HepG2 (cell line): ENCODE measurements around the gene CLDN5. TPM values are rescaled to one million over a fixed set of nuclear protein-coding genes. Genes with fewer than 3 reads are reported as not detected.

Experiments
- ATAC-seq: fragments of 200-7000 bp; cut with Tn5 transposase; 3 replicates; pipeline ENCODE4 v1.9.1; 2020; ENCODE audit warnings: mild to moderate bottlenecking, moderate library complexity
- BruUV-seq: library from RNA; stranded (reverse); fragments of 400-500 nt; replicated peaks from 2 replicates; lab custom pipeline; 2021; lab: Mats Ljungman, UMichigan
- CTCF ChIA-PET: fragments of 300-600 bp; formaldehyde crosslinking; extraction: SDS; loops from one replicate; lab custom pipeline; 2021; ENCODE audit warnings: low total read pairs, inconsistent platforms, low intra/inter-chr PET ratio; lab: Yijun Ruan, JAX
- POLR2A ChIA-PET: fragments of 350-600 bp; sonication (Branson Sonifier 250); formaldehyde crosslinking; loops from one replicate; lab custom pipeline; 2020; ENCODE audit warnings: antibody characterized with exemption, inconsistent platforms; lab: Yijun Ruan, JAX
- DNase-seq: peaks from one replicate; pipeline ENCODE4 v3.0.0-alpha.2; 2015; ENCODE audit warnings: low spot score
- FAIRE-seq: peaks from 3 replicates; lab custom pipeline; 2011; peaks lifted over from hg19 to GRCh38; lab: Jason Lieb, UNC
- H2AFZ ChIP-seq: one replicate; pipeline ENCODE4 v1.6.1; 2011; ENCODE audit warnings: low read length, inconsistent platforms
- H3K27ac ChIP-seq: fragments of 300-600 bp; 3 replicates; pipeline ENCODE4 v1.8.0; 2011; ENCODE audit warnings: mixed run types, mild to moderate bottlenecking, mixed read lengths, low read length, inconsistent platforms; ENCODE audit not compliant: insufficient read depth; ENCODE audit errors: extremely low read length
- H3K27me3 ChIP-seq, 2 experiments: fragments of 200-600 bp in 1 of 2; 2 replicates in 1 of 2; 3 replicates in 1 of 2; pipeline versions ENCODE4 v1.6.0 to v1.8.0; 2011; ENCODE audit warnings: low read length in 2 of 2, mild to moderate bottlenecking in 2 of 2, moderate library complexity in 2 of 2, inconsistent platforms in 1 of 2; ENCODE audit not compliant: insufficient read depth in 2 of 2, control insufficient read depth in 1 of 2
- H3K36me3 ChIP-seq, 2 experiments: fragments of 200-600 bp in 1 of 2; replicated peaks in 1 of 2; 2 replicates in 1 of 2; 3 replicates in 1 of 2; pipeline versions ENCODE4 v1.5.1 to v1.8.0; 2011; ENCODE audit warnings: low read length in 2 of 2, inconsistent platforms in 1 of 2; ENCODE audit not compliant: insufficient read depth in 2 of 2, control insufficient read depth in 1 of 2
- H3K4me1 ChIP-seq: 2 replicates; pipeline ENCODE4 v1.5.1; 2012; ENCODE audit warnings: low read length, inconsistent platforms; ENCODE audit not compliant: insufficient read depth
- H3K4me2 ChIP-seq: 2 replicates; pipeline ENCODE4 v1.6.0; 2011; ENCODE audit warnings: low read depth, low read length, inconsistent platforms
- H3K4me3 ChIP-seq, 3 experiments: fragments of 200-600 bp in 1 of 3; sonication (generic), shearing (Covaris generic) in 1 of 3; replicated peaks in 1 of 3; 2 replicates each; pipeline ENCODE4 v1.5.1; 2011 to 2016; ENCODE audit warnings: low read length in 3 of 3, inconsistent platforms in 2 of 3, low read depth in 2 of 3, mild to moderate bottlenecking in 2 of 3, control low read depth in 1 of 3, mixed read lengths in 1 of 3; ENCODE audit not compliant: insufficient read depth in 1 of 3
- H3K79me2 ChIP-seq: one replicate; pipeline ENCODE4 v1.6.1; 2011; ENCODE audit warnings: low read length, inconsistent platforms; ENCODE audit not compliant: insufficient read depth
- H3K9ac ChIP-seq: 2 replicates; pipeline ENCODE4 v1.6.0; 2011; ENCODE audit warnings: mild to moderate bottlenecking, low read depth, low read length, inconsistent platforms; ENCODE audit not compliant: insufficient read depth
- H3K9me3 ChIP-seq: 2 replicates; pipeline ENCODE4 v1.5.1; 2012; ENCODE audit warnings: mild to moderate bottlenecking, low read length
- H4K20me1 ChIP-seq: 2 replicates; pipeline ENCODE4 v1.6.0; 2011; ENCODE audit warnings: inconsistent platforms, mild to moderate bottlenecking, low read length, moderate library complexity; ENCODE audit not compliant: insufficient read depth
- ARHGAP35 ChIP-seq: sonication (generic); formaldehyde crosslinking; IDR thresholded peaks from 2 replicates; pipeline ENCODE4 v1.9.0; 2022; ENCODE audit warnings: mild to moderate bottlenecking, inconsistent platforms, moderate library complexity, missing genetic modification reagents, borderline replicate concordance
- DPF2 ChIP-seq: sonication (generic); formaldehyde crosslinking; IDR thresholded peaks from 2 replicates; pipeline ENCODE4 v1.4.0; 2020; ENCODE audit warnings: mild to moderate bottlenecking, low read depth, missing genetic modification reagents, borderline replicate concordance
- HNF4G ChIP-seq, 2 experiments: sonication (generic) in 1 of 2; formaldehyde crosslinking in 1 of 2; IDR thresholded peaks; 2 replicates each; pipeline versions ENCODE4 v1.4.0 to v1.6.1; 2011 to 2020; ENCODE audit warnings: borderline replicate concordance in 2 of 2, low read depth in 2 of 2, mild to moderate bottlenecking in 2 of 2, low read length in 1 of 2, missing genetic modification reagents in 1 of 2, moderate library complexity in 1 of 2
- PAWR ChIP-seq: sonication (generic); formaldehyde crosslinking; IDR thresholded peaks from 2 replicates; pipeline ENCODE4 v1.4.0; 2020; ENCODE audit warnings: missing genetic modification reagents, mild to moderate bottlenecking, borderline replicate concordance
- ZNF276 ChIP-seq: sonication (generic); formaldehyde crosslinking; IDR thresholded peaks from 2 replicates; pipeline ENCODE4 v1.4.0; 2020; ENCODE audit warnings: mild to moderate bottlenecking, low read depth, missing genetic modification reagents
- ZNF563 ChIP-seq: sonication (generic); formaldehyde crosslinking; IDR thresholded peaks from 2 replicates; pipeline ENCODE4 v1.8.0; 2022; ENCODE audit warnings: mild to moderate bottlenecking, moderate library complexity, missing genetic modification reagents
- WGBS: methylation state at CpG from one replicate; pipeline ENCODE4 v1.1.6; 2017; ENCODE audit warnings: low lambda C conversion rate; 5-methylcytosine and 5-hydroxymethylcytosine counted together
- in situ Hi-C: cut with HindIII; loops from 2 replicates; pipeline ENCODE4 v1.10.0; 2017; ENCODE audit warnings: low pct_unique_long_range_greater_than_20kb; ENCODE audit not compliant: extremely low pct_ligation_motif_present
- intact Hi-C: fragments of 100-400 bp; cut with micrococcal nuclease; formaldehyde crosslinking; loops from one replicate; pipeline ENCODE4 v1.10.0; 2022; ENCODE audit not compliant: unreplicated experiment
- polyA plus RNA-seq, 8 experiments: library from polyadenylated mRNA; depleted of rRNA in 3 of 8; stranded (reverse) in 7 of 8; unstranded in 1 of 8; fragments of >200 nt; fragmentation: Illumina TruSeq in 4 of 8; extraction: Trizol in 4 of 8; gene quantifications; 2 replicates each; pipeline versions ENCODE4 v1.2.1 to v1.2.3, GENCODE V29; 2011 to 2016; ENCODE audit warnings: low read depth in 4 of 8, missing spikeins in 1 of 8, mixed read lengths in 1 of 8; ENCODE audit not compliant: insufficient read depth in 1 of 8
- total RNA-seq, 5 experiments: library from RNA; depleted of rRNA; stranded (reverse); fragments of >200 nt; fragmentation: Illumina TruSeq; extraction: Trizol; gene quantifications; 2 replicates each; pipeline ENCODE4 v1.2.3, GENCODE V29; 2016; ENCODE audit warnings: low read depth in 1 of 5

Gene CLDN5
- total and polyA plus RNA-seq, 2 of the 13 experiments (the other 11 are each of a cell fraction or from before 2014, with no cell fraction given): not detected

GRCh38 chr22:19497245-19497644, 27.0 kb downstream of the CLDN5 start:
- BruUV-seq: no TSS peak
- H3K4me3 ChIP-seq: no peak overlapping the region
- in situ Hi-C loops (no loop called here), intact Hi-C loops (no loop called here)
- ChIA-PET POLR2A (no interaction called here), CTCF (no interaction called here)
- no peaks in the 10 kb centered on the region for H3K27me3 ChIP-seq
- no peak overlapping the region for H2AFZ ChIP-seq
- H3K9me3 ChIP-seq: no peaks in the 10 kb centered on the region
- FAIRE-seq (no peak), ATAC-seq (no peak), DNase-seq (no peak)
- no peaks in the 10 kb centered on the region for H3K4me1 ChIP-seq
- H3K36me3 ChIP-seq: peaks cover 9 to 56% of the 10 kb centered on the region in 2 experiments; a peak in 4 of 5 replicates
- no peak overlapping the region for H3K4me2 ChIP-seq
- H3K9ac ChIP-seq: no peak overlapping the region
- no peaks in the 10 kb centered on the region for H4K20me1 ChIP-seq
- no peak overlapping the region for H3K27ac ChIP-seq
- TF ChIP-seq ZNF276 (CRISPR knock-in tag) (no peak), HNF4G (IDR thresholded peaks at IDR 0.05; ENCODE audit: borderline replicate concordance, low read depth, low read length) (no peak), HNF4G (CRISPR knock-in tag; IDR thresholded peaks at IDR 0.05; ENCODE audit: borderline replicate concordance, low read depth) (no peak), DPF2 (CRISPR knock-in tag) (no peak), ZNF563 (no peak), ARHGAP35 (CRISPR knock-in tag) (no peak)
- 100% methylated on average over 1 of the region's 3 CpGs for WGBS
- H3K79me2 ChIP-seq: no peaks in the 10 kb centered on the region

GRCh38 chr22:19496324-19496630, 27.9 kb downstream of the CLDN5 start:
- FAIRE-seq: no peak
- POLR2A ChIA-PET: no interaction called here

More at GRCh38 chr22:19496324-19496630, 27.9 kb downstream of the CLDN5 start:
- DNase-seq (no peak), ATAC-seq (no peak)
- in situ Hi-C loops: no loop called here
- H3K4me2 ChIP-seq: no peak overlapping the region
- H3K4me3 ChIP-seq: no peak overlapping the region
- no peak overlapping the region for H2AFZ ChIP-seq
- H4K20me1 ChIP-seq: no peaks in the 10 kb centered on the region
- BruUV-seq: no TSS peak
- no peaks in the 10 kb centered on the region for H3K79me2 ChIP-seq
- CTCF ChIA-PET: interaction anchor here (1.6 kb wide), 1 partner anchor 133 kb away, joined by 12 read pairs; no protein-coding TSS in a partner anchor
- no peak for TF ChIP-seq PAWR (CRISPR knock-in tag)
- 93% methylated on average over 3 of the region's 3 CpGs for WGBS
- no peaks in the 10 kb centered on the region for H3K9me3 ChIP-seq
- H3K4me1 ChIP-seq: no peaks in the 10 kb centered on the region
- peaks cover 9 to 54% of the 10 kb centered on the region in 2 experiments; a peak in 4 of 5 replicates for H3K36me3 ChIP-seq
- H3K27me3 ChIP-seq: no peaks in the 10 kb centered on the region
- H3K9ac ChIP-seq: no peak overlapping the region
- intact Hi-C loops: loop anchor here (1.0 kb wide), 1 partner anchor 134 kb away; no protein-coding TSS in a partner anchor
- H3K27ac ChIP-seq: no peak overlapping the region
